ENCODE data around the gene PTH2R. TPM values are rescaled to one million over a fixed set of nuclear protein-coding genes. Genes with fewer than 3 reads are reported as not detected.

Gene PTH2R
- total RNA-seq, 1 experiment from 2014 or later: 0.12 TPM

DNA sequence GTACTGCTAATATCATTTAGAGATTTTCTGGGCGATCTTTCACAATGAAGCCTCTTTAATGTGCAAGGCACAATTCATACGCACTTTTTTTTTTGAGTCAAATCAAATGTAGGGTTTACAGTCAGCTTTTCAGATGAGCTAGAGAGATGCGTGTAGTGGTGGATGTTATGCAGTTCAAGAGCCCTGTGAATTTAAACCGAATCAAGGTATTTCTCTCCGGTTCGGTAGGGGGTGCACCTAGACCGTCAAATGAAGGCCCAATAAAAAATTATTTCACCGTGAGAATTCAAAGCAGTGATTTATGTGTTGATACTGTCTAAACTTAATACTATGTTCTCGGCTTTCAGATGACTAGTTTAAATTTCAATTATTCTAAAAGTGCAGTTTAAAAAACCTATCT is 1.1 kb downstream of the PTH2R start:
- H3K27ac ChIP-seq (ENCODE audit: low read depth, low read length): no peak overlapping the region
- ATAC-seq (no peak), DNase-seq (ENCODE audit: low read depth, low spot score) (no peak)
- H3K4me1 ChIP-seq (ENCODE audit: control insufficient read depth in 1 of 2, insufficient read depth in 2 of 2, low read length in 2 of 2): no peaks in the 10 kb centered on the region
- H4K20me1 ChIP-seq (ENCODE audit: insufficient read depth): no peaks in the 10 kb centered on the region
- POLR2A ChIA-PET: no interaction called here
- RAD21 ChIA-PET (ENCODE audit: low non-redundant PET in 1 of 2, low total read pairs in 2 of 2, uncharacterized antibody in 2 of 2, unreplicated experiment in 2 of 2): no interaction called here
- H2AFZ ChIP-seq (ENCODE audit: low read depth, low read length, poor library complexity, severe bottlenecking): no peak overlapping the region
- H3K4me3 ChIP-seq (replicated peaks in 1 of 2; ENCODE audit: low read depth in 1 of 2, low read length in 2 of 2): no peak overlapping the region
- no TSS peak for BruUV-seq (replicated peaks)
- intact Hi-C loops (cut with micrococcal nuclease): no loop called here
- CTCF ChIA-PET: interaction anchor here (1.9 kb wide), 1 partner anchor 13 kb away, joined by 5 read pairs; no protein-coding TSS in a partner anchor
- TF ChIP-seq ELF1 (IDR thresholded peaks at IDR 0.05; ENCODE audit: borderline replicate concordance, low read depth): no peak
- TF ChIP-seq RAD21 (IDR thresholded peaks at IDR 0.05; ENCODE audit: low read depth): peak; percentile 23; the same call in 1 of the 2 replicates
- no peaks in the 10 kb centered on the region for H3K79me2 ChIP-seq (ENCODE audit: insufficient read depth, low read length)
- no peaks in the 10 kb centered on the region for H3K9me3 ChIP-seq (ENCODE audit: control insufficient read depth in 1 of 2, insufficient read depth in 1 of 2, low read depth in 1 of 2, low read length in 2 of 2)
- H3K9me2 ChIP-seq (ENCODE audit: insufficient read depth): no peaks in the 10 kb centered on the region
- peaks cover 6% of the 10 kb centered on the region; the same call in 1 of the 2 replicates for H3K27me3 ChIP-seq (ENCODE audit: insufficient read depth, low read length)
- no peak overlapping the region for H3K9ac ChIP-seq (ENCODE audit: low read length)
- H3K4me2 ChIP-seq (ENCODE audit: low read length): no peak overlapping the region
- H3K36me3 ChIP-seq (ENCODE audit: control insufficient read depth in 1 of 2, insufficient read depth in 2 of 2, low read length in 2 of 2): no peaks in the 10 kb centered on the region

DNA sequence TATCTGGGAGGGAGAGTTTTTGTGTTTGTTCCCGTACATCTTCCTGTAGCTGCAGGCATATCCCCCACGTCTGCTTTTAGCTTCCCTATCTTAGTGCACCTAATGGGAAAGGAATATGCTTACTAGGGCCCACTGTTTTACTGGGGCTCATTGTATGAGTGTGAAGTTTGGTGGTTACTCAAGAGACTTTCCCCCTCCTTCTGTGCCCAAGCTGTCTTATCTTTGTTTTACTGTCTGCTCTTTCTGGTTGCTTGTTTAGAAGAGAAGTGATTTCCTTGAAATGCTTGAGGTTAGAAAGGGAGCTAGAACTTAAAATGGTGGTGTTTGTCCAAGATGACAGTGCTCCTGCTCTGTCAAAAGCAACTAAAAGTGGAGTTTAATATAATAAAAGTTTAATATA is 7.3 kb downstream of the PTH2R start:
- intact Hi-C loops (cut with micrococcal nuclease): no loop called here
- H3K4me2 ChIP-seq (ENCODE audit: low read length): no peak overlapping the region
- H2AFZ ChIP-seq (ENCODE audit: low read depth, low read length, poor library complexity, severe bottlenecking): no peak overlapping the region
- RAD21 ChIA-PET (ENCODE audit: low non-redundant PET in 1 of 2, low total read pairs in 2 of 2, uncharacterized antibody in 2 of 2, unreplicated experiment in 2 of 2): no interaction called here
- H3K27ac ChIP-seq (ENCODE audit: low read depth, low read length): no peak overlapping the region
- CTCF ChIA-PET: no interaction called here
- H3K79me2 ChIP-seq (ENCODE audit: insufficient read depth, low read length): no peaks in the 10 kb centered on the region
- H3K4me3 ChIP-seq (replicated peaks in 1 of 2; ENCODE audit: low read depth in 1 of 2, low read length in 2 of 2): no peak overlapping the region
- H3K9me3 ChIP-seq (ENCODE audit: control insufficient read depth in 1 of 2, insufficient read depth in 1 of 2, low read depth in 1 of 2, low read length in 2 of 2): no peaks in the 10 kb centered on the region
- ATAC-seq: no peak
- H3K9ac ChIP-seq (ENCODE audit: low read length): no peak overlapping the region
- H3K9me2 ChIP-seq (ENCODE audit: insufficient read depth): no peaks in the 10 kb centered on the region
- no peaks in the 10 kb centered on the region for H3K4me1 ChIP-seq (ENCODE audit: control insufficient read depth in 1 of 2, insufficient read depth in 2 of 2, low read length in 2 of 2)
- POLR2A ChIA-PET: no interaction called here
- H3K27me3 ChIP-seq (ENCODE audit: insufficient read depth, low read length): no peaks in the 10 kb centered on the region
- no peak for DNase-seq (ENCODE audit: low read depth, low spot score)
- no TSS peak for BruUV-seq (replicated peaks)
- H4K20me1 ChIP-seq (ENCODE audit: insufficient read depth): no peaks in the 10 kb centered on the region
- no peaks in the 10 kb centered on the region for H3K36me3 ChIP-seq (ENCODE audit: control insufficient read depth in 1 of 2, insufficient read depth in 2 of 2, low read length in 2 of 2)
- TF ChIP-seq TCF7L2 (IDR thresholded peaks at IDR 0.05; ENCODE audit: borderline replicate concordance, extremely low read depth, insufficient read depth, insufficient read length) (no peak), SIN3A (IDR thresholded peaks at IDR 0.05; ENCODE audit: low read depth) (no peak), EZH2 (IDR thresholded peaks at IDR 0.05) (no peak), SRF (IDR thresholded peaks at IDR 0.05; ENCODE audit: low read depth) (no peak), FOSL1 (IDR thresholded peaks at IDR 0.05; ENCODE audit: low read depth) (no peak), POLR2A (IDR thresholded peaks at IDR 0.05; ENCODE audit: borderline replicate concordance, extremely low read depth, insufficient read depth, insufficient read length) (no peak), SP1 (IDR thresholded peaks at IDR 0.05; ENCODE audit: low read depth) (no peak), ZNF274 (IDR thresholded peaks at IDR 0.05; ENCODE audit: low read depth, low read length) (no peak), EGR1 (IDR thresholded peaks at IDR 0.05; ENCODE audit: low read depth) (no peak), JUND (IDR thresholded peaks at IDR 0.05) (no peak), ZFX (IDR thresholded peaks at IDR 0.05) (no peak), CBX3 (IDR thresholded peaks at IDR 0.05; ENCODE audit: low read depth) (no peak), POLR2AphosphoS5 (IDR thresholded peaks at IDR 0.05; ENCODE audit: low read depth, low read length) (no peak), EZH2phosphoT487 (IDR thresholded peaks at IDR 0.05; ENCODE audit: borderline replicate concordance) (no peak), YY1 (IDR thresholded peaks at IDR 0.05; ENCODE audit: extremely low read depth, insufficient replicate concordance, low read depth, low read length) (no peak)
- TF ChIP-seq, protein P1, sequence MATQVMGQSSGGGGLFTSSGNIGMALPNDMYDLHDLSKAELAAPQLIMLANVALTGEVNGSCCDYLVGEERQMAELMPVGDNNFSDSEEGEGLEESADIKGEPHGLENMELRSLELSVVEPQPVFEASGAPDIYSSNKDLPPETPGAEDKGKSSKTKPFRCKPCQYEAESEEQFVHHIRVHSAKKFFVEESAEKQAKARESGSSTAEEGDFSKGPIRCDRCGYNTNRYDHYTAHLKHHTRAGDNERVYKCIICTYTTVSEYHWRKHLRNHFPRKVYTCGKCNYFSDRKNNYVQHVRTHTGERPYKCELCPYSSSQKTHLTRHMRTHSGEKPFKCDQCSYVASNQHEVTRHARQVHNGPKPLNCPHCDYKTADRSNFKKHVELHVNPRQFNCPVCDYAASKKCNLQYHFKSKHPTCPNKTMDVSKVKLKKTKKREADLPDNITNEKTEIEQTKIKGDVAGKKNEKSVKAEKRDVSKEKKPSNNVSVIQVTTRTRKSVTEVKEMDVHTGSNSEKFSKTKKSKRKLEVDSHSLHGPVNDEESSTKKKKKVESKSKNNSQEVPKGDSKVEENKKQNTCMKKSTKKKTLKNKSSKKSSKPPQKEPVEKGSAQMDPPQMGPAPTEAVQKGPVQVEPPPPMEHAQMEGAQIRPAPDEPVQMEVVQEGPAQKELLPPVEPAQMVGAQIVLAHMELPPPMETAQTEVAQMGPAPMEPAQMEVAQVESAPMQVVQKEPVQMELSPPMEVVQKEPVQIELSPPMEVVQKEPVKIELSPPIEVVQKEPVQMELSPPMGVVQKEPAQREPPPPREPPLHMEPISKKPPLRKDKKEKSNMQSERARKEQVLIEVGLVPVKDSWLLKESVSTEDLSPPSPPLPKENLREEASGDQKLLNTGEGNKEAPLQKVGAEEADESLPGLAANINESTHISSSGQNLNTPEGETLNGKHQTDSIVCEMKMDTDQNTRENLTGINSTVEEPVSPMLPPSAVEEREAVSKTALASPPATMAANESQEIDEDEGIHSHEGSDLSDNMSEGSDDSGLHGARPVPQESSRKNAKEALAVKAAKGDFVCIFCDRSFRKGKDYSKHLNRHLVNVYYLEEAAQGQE (IDR thresholded peaks at IDR 0.05; ENCODE audit: low read depth): no peak
- TF ChIP-seq, protein P2, sequence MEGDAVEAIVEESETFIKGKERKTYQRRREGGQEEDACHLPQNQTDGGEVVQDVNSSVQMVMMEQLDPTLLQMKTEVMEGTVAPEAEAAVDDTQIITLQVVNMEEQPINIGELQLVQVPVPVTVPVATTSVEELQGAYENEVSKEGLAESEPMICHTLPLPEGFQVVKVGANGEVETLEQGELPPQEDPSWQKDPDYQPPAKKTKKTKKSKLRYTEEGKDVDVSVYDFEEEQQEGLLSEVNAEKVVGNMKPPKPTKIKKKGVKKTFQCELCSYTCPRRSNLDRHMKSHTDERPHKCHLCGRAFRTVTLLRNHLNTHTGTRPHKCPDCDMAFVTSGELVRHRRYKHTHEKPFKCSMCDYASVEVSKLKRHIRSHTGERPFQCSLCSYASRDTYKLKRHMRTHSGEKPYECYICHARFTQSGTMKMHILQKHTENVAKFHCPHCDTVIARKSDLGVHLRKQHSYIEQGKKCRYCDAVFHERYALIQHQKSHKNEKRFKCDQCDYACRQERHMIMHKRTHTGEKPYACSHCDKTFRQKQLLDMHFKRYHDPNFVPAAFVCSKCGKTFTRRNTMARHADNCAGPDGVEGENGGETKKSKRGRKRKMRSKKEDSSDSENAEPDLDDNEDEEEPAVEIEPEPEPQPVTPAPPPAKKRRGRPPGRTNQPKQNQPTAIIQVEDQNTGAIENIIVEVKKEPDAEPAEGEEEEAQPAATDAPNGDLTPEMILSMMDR (IDR thresholded peaks at IDR 0.05 in 2 of 3, conservative IDR thresholded peaks at IDR 0.05 in 1 of 3; ENCODE audit: borderline replicate concordance in 1 of 3, insufficient read depth in 1 of 3, low read depth in 2 of 3, low read length in 2 of 3): no peak

All from HCT116 (cell line).